ENCODE results near the gene C2CD4D.
A peak's percentile ranks its signal among the peaks of the same experiment; 100 is the strongest.

The C2CD4D gene

DNA sequence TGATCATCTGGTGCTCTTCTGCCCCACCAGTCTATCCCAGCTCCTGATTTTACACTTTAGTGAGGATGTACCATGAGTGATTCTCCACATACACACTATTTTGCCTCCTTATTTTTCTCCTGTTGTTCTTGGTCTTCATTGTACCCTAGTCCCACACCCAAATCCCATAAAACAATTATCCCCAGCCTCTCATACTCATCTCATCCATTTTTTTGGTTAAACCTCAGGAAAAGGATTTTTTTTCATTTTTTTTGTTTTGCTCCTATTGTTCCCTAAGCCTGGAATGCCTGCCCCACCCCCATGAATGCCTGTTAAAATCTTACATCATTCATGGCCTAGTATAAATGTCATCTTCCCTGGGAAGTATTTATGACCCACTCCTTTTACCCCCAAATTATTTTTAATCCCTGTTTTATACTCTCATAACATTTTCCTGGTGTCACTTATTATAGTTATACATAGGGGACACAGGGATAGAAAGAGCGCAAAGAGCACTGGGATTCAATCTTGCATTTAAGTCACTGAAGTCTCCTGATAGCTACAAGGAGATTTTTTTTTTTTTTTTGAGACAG, 29.5 kb downstream of the C2CD4D start (continued):
- TF ChIP-seq, protein P1, sequence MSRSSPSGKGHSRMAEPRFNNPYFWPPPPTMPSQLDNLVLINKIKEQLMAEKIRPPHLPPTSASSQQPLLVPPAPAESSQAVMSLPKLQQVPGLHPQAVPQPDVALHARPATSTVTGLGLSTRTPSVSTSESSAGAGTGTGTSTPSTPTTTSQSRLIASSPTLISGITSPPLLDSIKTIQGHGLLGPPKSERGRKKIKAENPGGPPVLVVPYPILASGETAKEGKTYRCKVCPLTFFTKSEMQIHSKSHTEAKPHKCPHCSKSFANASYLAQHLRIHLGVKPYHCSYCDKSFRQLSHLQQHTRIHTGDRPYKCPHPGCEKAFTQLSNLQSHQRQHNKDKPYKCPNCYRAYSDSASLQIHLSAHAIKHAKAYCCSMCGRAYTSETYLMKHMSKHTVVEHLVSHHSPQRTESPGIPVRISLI (tag by site-specific recombination; IDR thresholded peaks at IDR 0.05) = 0 out of 2 replicates have a peak, but pooled peaks have one; percentile 38
- TF ChIP-seq, protein P2, sequence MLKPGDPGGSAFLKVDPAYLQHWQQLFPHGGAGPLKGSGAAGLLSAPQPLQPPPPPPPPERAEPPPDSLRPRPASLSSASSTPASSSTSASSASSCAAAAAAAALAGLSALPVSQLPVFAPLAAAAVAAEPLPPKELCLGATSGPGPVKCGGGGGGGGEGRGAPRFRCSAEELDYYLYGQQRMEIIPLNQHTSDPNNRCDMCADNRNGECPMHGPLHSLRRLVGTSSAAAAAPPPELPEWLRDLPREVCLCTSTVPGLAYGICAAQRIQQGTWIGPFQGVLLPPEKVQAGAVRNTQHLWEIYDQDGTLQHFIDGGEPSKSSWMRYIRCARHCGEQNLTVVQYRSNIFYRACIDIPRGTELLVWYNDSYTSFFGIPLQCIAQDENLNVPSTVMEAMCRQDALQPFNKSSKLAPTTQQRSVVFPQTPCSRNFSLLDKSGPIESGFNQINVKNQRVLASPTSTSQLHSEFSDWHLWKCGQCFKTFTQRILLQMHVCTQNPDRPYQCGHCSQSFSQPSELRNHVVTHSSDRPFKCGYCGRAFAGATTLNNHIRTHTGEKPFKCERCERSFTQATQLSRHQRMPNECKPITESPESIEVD (tag by site-specific recombination; IDR thresholded peaks at IDR 0.05) = peak; percentile 92
- TF ChIP-seq, protein P3, sequence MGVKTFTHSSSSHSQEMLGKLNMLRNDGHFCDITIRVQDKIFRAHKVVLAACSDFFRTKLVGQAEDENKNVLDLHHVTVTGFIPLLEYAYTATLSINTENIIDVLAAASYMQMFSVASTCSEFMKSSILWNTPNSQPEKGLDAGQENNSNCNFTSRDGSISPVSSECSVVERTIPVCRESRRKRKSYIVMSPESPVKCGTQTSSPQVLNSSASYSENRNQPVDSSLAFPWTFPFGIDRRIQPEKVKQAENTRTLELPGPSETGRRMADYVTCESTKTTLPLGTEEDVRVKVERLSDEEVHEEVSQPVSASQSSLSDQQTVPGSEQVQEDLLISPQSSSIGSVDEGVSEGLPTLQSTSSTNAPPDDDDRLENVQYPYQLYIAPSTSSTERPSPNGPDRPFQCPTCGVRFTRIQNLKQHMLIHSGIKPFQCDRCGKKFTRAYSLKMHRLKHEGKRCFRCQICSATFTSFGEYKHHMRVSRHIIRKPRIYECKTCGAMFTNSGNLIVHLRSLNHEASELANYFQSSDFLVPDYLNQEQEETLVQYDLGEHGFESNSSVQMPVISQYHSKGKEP (tag by site-specific recombination; IDR thresholded peaks at IDR 0.05) = 0 out of 2 replicates have a peak, but pooled peaks have one; percentile 53
- TF ChIP-seq ZNF610 (tag by site-specific recombination; IDR thresholded peaks at IDR 0.05; ENCODE audit: borderline replicate concordance) = 0 out of 2 replicates have a peak, but pooled peaks have one; percentile 38
- TF ChIP-seq OSR2 (tag by site-specific recombination; IDR thresholded peaks at IDR 0.05) = no peak
- TF ChIP-seq ZNF776 (tag by site-specific recombination; IDR thresholded peaks at IDR 0.05; ENCODE audit: borderline replicate concordance) = no peak
- no peak for TF ChIP-seq ZNF302 (tag by site-specific recombination; IDR thresholded peaks at IDR 0.05; ENCODE audit: low read depth)
- 0 out of 2 replicates have a peak, but pooled peaks have one; percentile 48 for TF ChIP-seq ZNF391 (tag by site-specific recombination; IDR thresholded peaks at IDR 0.05; ENCODE audit: borderline replicate concordance, low read depth)
- peak; percentile 77 for TF ChIP-seq BCL11B (tag by site-specific recombination; IDR thresholded peaks at IDR 0.05; ENCODE audit: low read depth)
- no peak for TF ChIP-seq ZBTB1 (tag by site-specific recombination; IDR thresholded peaks at IDR 0.05)
- TF ChIP-seq WT1 (tag by site-specific recombination; IDR thresholded peaks at IDR 0.05) = peak; percentile 61
- TF ChIP-seq, protein P4, sequence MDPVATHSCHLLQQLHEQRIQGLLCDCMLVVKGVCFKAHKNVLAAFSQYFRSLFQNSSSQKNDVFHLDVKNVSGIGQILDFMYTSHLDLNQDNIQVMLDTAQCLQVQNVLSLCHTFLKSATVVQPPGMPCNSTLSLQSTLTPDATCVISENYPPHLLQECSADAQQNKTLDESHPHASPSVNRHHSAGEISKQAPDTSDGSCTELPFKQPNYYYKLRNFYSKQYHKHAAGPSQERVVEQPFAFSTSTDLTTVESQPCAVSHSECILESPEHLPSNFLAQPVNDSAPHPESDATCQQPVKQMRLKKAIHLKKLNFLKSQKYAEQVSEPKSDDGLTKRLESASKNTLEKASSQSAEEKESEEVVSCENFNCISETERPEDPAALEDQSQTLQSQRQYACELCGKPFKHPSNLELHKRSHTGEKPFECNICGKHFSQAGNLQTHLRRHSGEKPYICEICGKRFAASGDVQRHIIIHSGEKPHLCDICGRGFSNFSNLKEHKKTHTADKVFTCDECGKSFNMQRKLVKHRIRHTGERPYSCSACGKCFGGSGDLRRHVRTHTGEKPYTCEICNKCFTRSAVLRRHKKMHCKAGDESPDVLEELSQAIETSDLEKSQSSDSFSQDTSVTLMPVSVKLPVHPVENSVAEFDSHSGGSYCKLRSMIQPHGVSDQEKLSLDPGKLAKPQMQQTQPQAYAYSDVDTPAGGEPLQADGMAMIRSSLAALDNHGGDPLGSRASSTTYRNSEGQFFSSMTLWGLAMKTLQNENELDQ (tag by site-specific recombination; IDR thresholded peaks at IDR 0.05; ENCODE audit: low read depth) = no peak
- TF ChIP-seq, protein P5, sequence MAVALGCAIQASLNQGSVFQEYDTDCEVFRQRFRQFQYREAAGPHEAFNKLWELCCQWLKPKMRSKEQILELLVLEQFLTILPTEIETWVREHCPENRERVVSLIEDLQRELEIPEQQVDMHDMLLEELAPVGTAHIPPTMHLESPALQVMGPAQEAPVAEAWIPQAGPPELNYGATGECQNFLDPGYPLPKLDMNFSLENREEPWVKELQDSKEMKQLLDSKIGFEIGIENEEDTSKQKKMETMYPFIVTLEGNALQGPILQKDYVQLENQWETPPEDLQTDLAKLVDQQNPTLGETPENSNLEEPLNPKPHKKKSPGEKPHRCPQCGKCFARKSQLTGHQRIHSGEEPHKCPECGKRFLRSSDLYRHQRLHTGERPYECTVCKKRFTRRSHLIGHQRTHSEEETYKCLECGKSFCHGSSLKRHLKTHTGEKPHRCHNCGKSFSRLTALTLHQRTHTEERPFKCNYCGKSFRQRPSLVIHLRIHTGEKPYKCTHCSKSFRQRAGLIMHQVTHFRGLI (tag by site-specific recombination; IDR thresholded peaks at IDR 0.05) = no peak
- no peak for TF ChIP-seq SP2 (tag by site-specific recombination; IDR thresholded peaks at IDR 0.05)
- no peak for TF ChIP-seq ZNF132 (tag by site-specific recombination; IDR thresholded peaks at IDR 0.05; ENCODE audit: borderline replicate concordance)
- no peak for TF ChIP-seq ZNF37A (tag by site-specific recombination; IDR thresholded peaks at IDR 0.05)
- no peak for TF ChIP-seq ZXDB (tag by site-specific recombination; IDR thresholded peaks at IDR 0.05)
- TF ChIP-seq ZNF521 (tag by site-specific recombination; IDR thresholded peaks at IDR 0.05) = no peak
- TF ChIP-seq, protein P6, sequence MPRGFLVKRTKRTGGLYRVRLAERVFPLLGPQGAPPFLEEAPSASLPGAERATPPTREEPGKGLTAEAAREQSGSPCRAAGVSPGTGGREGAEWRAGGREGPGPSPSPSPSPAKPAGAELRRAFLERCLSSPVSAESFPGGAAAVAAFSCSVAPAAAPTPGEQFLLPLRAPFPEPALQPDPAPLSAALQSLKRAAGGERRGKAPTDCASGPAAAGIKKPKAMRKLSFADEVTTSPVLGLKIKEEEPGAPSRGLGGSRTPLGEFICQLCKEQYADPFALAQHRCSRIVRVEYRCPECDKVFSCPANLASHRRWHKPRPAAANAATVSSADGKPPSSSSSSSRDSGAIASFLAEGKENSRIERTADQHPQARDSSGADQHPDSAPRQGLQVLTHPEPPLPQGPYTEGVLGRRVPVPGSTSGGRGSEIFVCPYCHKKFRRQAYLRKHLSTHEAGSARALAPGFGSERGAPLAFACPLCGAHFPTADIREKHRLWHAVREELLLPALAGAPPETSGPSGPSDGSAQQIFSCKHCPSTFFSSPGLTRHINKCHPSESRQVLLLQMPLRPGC (tag by site-specific recombination; IDR thresholded peaks at IDR 0.05) = peak; percentile 54; the same call in 1 of the 2 replicates
- TF ChIP-seq, protein P7, sequence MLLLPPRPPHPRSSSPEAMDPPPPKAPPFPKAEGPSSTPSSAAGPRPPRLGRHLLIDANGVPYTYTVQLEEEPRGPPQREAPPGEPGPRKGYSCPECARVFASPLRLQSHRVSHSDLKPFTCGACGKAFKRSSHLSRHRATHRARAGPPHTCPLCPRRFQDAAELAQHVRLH (tag by site-specific recombination; IDR thresholded peaks at IDR 0.05) = no peak
- TF ChIP-seq, protein P8, sequence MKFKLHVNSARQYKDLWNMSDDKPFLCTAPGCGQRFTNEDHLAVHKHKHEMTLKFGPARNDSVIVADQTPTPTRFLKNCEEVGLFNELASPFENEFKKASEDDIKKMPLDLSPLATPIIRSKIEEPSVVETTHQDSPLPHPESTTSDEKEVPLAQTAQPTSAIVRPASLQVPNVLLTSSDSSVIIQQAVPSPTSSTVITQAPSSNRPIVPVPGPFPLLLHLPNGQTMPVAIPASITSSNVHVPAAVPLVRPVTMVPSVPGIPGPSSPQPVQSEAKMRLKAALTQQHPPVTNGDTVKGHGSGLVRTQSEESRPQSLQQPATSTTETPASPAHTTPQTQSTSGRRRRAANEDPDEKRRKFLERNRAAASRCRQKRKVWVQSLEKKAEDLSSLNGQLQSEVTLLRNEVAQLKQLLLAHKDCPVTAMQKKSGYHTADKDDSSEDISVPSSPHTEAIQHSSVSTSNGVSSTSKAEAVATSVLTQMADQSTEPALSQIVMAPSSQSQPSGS (tag by site-specific recombination; IDR thresholded peaks at IDR 0.05; ENCODE audit: low read depth) = peak; percentile 55
- TF ChIP-seq, protein P9, sequence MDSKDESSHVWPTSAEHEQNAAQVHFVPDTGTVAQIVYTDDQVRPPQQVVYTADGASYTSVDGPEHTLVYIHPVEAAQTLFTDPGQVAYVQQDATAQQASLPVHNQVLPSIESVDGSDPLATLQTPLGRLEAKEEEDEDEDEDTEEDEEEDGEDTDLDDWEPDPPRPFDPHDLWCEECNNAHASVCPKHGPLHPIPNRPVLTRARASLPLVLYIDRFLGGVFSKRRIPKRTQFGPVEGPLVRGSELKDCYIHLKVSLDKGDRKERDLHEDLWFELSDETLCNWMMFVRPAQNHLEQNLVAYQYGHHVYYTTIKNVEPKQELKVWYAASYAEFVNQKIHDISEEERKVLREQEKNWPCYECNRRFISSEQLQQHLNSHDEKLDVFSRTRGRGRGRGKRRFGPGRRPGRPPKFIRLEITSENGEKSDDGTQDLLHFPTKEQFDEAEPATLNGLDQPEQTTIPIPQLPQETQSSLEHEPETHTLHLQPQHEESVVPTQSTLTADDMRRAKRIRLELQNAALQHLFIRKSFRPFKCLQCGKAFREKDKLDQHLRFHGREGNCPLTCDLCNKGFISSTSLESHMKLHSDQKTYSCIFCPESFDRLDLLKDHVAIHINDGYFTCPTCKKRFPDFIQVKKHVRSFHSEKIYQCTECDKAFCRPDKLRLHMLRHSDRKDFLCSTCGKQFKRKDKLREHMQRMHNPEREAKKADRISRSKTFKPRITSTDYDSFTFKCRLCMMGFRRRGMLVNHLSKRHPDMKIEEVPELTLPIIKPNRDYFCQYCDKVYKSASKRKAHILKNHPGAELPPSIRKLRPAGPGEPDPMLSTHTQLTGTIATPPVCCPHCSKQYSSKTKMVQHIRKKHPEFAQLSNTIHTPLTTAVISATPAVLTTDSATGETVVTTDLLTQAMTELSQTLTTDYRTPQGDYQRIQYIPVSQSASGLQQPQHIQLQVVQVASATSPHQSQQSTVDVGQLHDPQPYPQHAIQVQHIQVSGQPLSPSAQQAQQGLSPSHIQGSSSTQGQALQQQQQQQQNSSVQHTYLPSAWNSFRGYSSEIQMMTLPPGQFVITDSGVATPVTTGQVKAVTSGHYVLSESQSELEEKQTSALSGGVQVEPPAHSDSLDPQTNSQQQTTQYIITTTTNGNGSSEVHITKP (tag by site-specific recombination; IDR thresholded peaks at IDR 0.05) = peak; percentile 97
- TF ChIP-seq ZEB2 (tag by site-specific recombination; IDR thresholded peaks at IDR 0.05) = peak; percentile 68; the same call in 1 of the 2 replicates

Measured in HEK293 (cell line).